Kidney (tissue), 14 donors: ENCODE data around the gene KCNT2. TPM values are rescaled to one million over a fixed set of nuclear protein-coding genes. Genes with fewer than 3 reads are reported as not detected.

Experiments
- DNase-seq, 5 donors: peaks; one replicate each; pipeline ENCODE4 v3.0.0-alpha.2; 2013 to 2020
- FAIRE-seq: peaks from 2 replicates; lab custom pipeline; 2012; peaks lifted over from hg19 to GRCh38; lab: Jason Lieb, UNC
- H3K27ac ChIP-seq, 2 donors: one replicate each; pipeline ENCODE4 v1.7.0; 2013; ENCODE audit warnings: low read depth in 2 of 2, low read length in 2 of 2, inconsistent platforms in 1 of 2
- H3K27me3 ChIP-seq: one replicate; pipeline ENCODE4 v1.7.1; 2013; ENCODE audit warnings: low read length, inconsistent platforms; ENCODE audit not compliant: control insufficient read depth, insufficient read depth
- H3K36me3 ChIP-seq, 3 donors: one replicate each; pipeline versions ENCODE4 v1.7.0 to v1.7.1; 2013; ENCODE audit warnings: low read length in 3 of 3, control low read depth in 1 of 3, inconsistent platforms in 1 of 3; ENCODE audit not compliant: insufficient read depth in 3 of 3, control insufficient read depth in 2 of 3
- H3K4me1 ChIP-seq, 3 donors: one replicate each; pipeline versions ENCODE4 v1.7.0 to v1.7.1; 2013; ENCODE audit warnings: low read length in 3 of 3, inconsistent platforms in 1 of 3, low read depth in 1 of 3; ENCODE audit not compliant: control insufficient read depth in 2 of 3, insufficient read depth in 2 of 3
- H3K4me3 ChIP-seq, 3 donors: one replicate each; pipeline versions ENCODE4 v1.7.0 to v1.8.1; 2013; ENCODE audit warnings: low read length in 3 of 3, control low read depth in 1 of 3, inconsistent platforms in 1 of 3
- H3K9ac ChIP-seq, 3 donors: one replicate each; pipeline versions ENCODE4 v1.7.0 to v1.7.1; 2013; ENCODE audit warnings: low read length in 3 of 3, control low read depth in 1 of 3, inconsistent platforms in 1 of 3
- H3K9me3 ChIP-seq, 3 donors: one replicate each; pipeline versions ENCODE4 v1.7.0 to v1.7.1; 2013; ENCODE audit warnings: low read length in 3 of 3, control low read depth in 1 of 3, inconsistent platforms in 1 of 3; ENCODE audit not compliant: control insufficient read depth in 2 of 3, insufficient read depth in 1 of 3
- CTCF ChIP-seq: IDR thresholded peaks from 3 replicates; pipeline ENCODE4 v1.5.1; 2012; ENCODE audit warnings: mild to moderate bottlenecking, moderate library complexity, borderline replicate concordance; ENCODE audit not compliant: insufficient read depth; ENCODE audit errors: extremely low read depth
- intact Hi-C: fragments of 100-400 bp; cut with DNase I; formaldehyde crosslinking; loops from one replicate; pipeline ENCODE4 v1.11.1; 2022
- polyA plus RNA-seq: library from polyadenylated mRNA; stranded (reverse); fragments of 350-450 nt; fragmentation: Illumina TruSeq; extraction: RNeasy Lipid Tissue Mini Kit (QIAGEN cat#74804); gene quantifications from one replicate; pipeline ENCODE4 v1.2.3, GENCODE V29; 2014; ENCODE audit warnings: low read depth, low replicate concordance; ENCODE audit not compliant: insufficient read depth
- total RNA-seq: library from RNA; stranded (reverse); fragmentation: NEBNext Ultra II Directional; extraction: Animal tissue kit (Norgen Biotek cat#: 25700); gene quantifications from one replicate; pipeline ENCODE4 v1.2.1, GENCODE V29; 2021
- donor health status: control.
- donor health status: control.
- donor health status: control.
- donor health status: control.
- donor health status: control.
- donor health status: DM: yes; HTN: yes; CAD: no.
- donor health status: Normal renal cell carcinoma (clear cell type).

Gene KCNT2
- total and polyA plus RNA-seq, 2 donors from 2014 or later, result 0.39 to 6.3 TPM

GRCh38 chr1:196638466-196638865 lies 30.2 kb upstream of the KCNT2 start:
- DNase-seq (no peak), FAIRE-seq (no peak)
- Histone ChIP-seq H3K27me3 (no peaks in the 10 kb centered on the region), H3K4me1 (no peaks in the 10 kb centered on the region), H3K36me3 (no peaks in the 10 kb centered on the region), H3K9ac (no peak overlapping the region), H3K4me3 (no peak overlapping the region), H3K9me3 (no peaks in the 10 kb centered on the region), H3K27ac (no peak overlapping the region)
- intact Hi-C loops, result no loop called here
- no peak for TF ChIP-seq CTCF

GRCh38 chr1:196637606-196638005 lies 29.4 kb upstream of the KCNT2 start:
- no peak for DNase-seq
- no peak for FAIRE-seq
- Histone ChIP-seq H3K9ac (no peak overlapping the region), H3K9me3 (no peaks in the 10 kb centered on the region), H3K4me1 (no peaks in the 10 kb centered on the region), H3K36me3 (no peaks in the 10 kb centered on the region), H3K4me3 (no peak overlapping the region), H3K27me3 (no peaks in the 10 kb centered on the region), H3K27ac (no peak overlapping the region)
- TF ChIP-seq CTCF, result no peak
- intact Hi-C loops, result no loop called here

GRCh38 chr1:196628838-196629237 lies 20.6 kb upstream of the KCNT2 start:
- H3K4me3 ChIP-seq, result no peak overlapping the region
- no peak for FAIRE-seq
- TF ChIP-seq CTCF, result no peak
- intact Hi-C loops, result no loop called here
- H3K9me3 ChIP-seq, result peaks cover 0 to 6% (median 0%) of the 10 kb centered on the region in 3 donors
- no peak overlapping the region for H3K27ac ChIP-seq
- H3K4me1 ChIP-seq, result no peaks in the 10 kb centered on the region
- H3K36me3 ChIP-seq, result no peaks in the 10 kb centered on the region
- DNase-seq, result no peak
- H3K9ac ChIP-seq, result no peak overlapping the region
- H3K27me3 ChIP-seq, result no peaks in the 10 kb centered on the region

- Histone ChIP-seq H3K27ac (no peak overlapping the region), H3K9ac (no peak overlapping the region), H3K27me3 (no peaks in the 10 kb centered on the region), H3K4me1 (no peaks in the 10 kb centered on the region), H3K4me3 (no peak overlapping the region), H3K9me3 (no peaks in the 10 kb centered on the region), H3K36me3 (no peaks in the 10 kb centered on the region)
- DNase-seq (no peak), FAIRE-seq (no peak)
- no peak for TF ChIP-seq CTCF
- intact Hi-C loops, result no loop called here
These were observed 14.8 kb upstream of the KCNT2 start for GRCh38 chr1:196623079-196623478.
